GM12878 (cell line): Measurements from ENCODE around the gene COL1A1. TPM values are rescaled to one million over a fixed set of nuclear protein-coding genes. Genes with fewer than 3 reads are reported as not detected.
A peak's percentile ranks its signal among the peaks of the same experiment; 100 is the strongest.

Experiments used
- BACH1 ChIP-seq: fragments of 450-650 bp; IDR thresholded peaks from 2 replicates; pipeline ENCODE4 v1.6.1; 2017; ENCODE audit warnings: mild to moderate bottlenecking, borderline replicate concordance
- CHD1 ChIP-seq: IDR thresholded peaks from 2 replicates; pipeline ENCODE4 v1.6.1; 2012; ENCODE audit warnings: low read depth, low read length, improper control_type of control experiment
- E4F1 ChIP-seq: fragments of 450-650 bp; IDR thresholded peaks from 2 replicates; pipeline ENCODE4 v1.6.1; 2018; ENCODE audit warnings: borderline replicate concordance, mild to moderate bottlenecking; ENCODE audit not compliant: partially characterized antibody
- ETV6 ChIP-seq, 2 experiments: fragments of 450-650 bp in 1 of 2; IDR thresholded peaks in 1 of 2; conservative IDR thresholded peaks in 1 of 2; 2 replicates each; pipeline ENCODE4 v1.6.1; 2014; ENCODE audit warnings: antibody characterized with exemption in 1 of 2, borderline replicate concordance in 1 of 2, low read depth in 1 of 2, mild to moderate bottlenecking in 1 of 2, moderate library complexity in 1 of 2
- GATAD2B ChIP-seq: fragments of 450-650 bp; conservative IDR thresholded peaks from 2 replicates; pipeline ENCODE4 v1.6.1; 2017; ENCODE audit warnings: low read depth, mild to moderate bottlenecking, moderate library complexity
- JUND ChIP-seq: IDR thresholded peaks from 2 replicates; pipeline ENCODE4 v1.6.1; 2012; ENCODE audit warnings: low read depth, mild to moderate bottlenecking, low read length, improper control_type of control experiment, moderate library complexity
- KAT2A ChIP-seq: conservative IDR thresholded peaks from 2 replicates; pipeline ENCODE4 v1.6.1; 2011; ENCODE audit warnings: low read depth, low read length; ENCODE audit not compliant: control insufficient read depth
- LARP7 ChIP-seq: fragments of 450-650 bp; IDR thresholded peaks from 2 replicates; pipeline ENCODE4 v1.6.1; 2017; ENCODE audit warnings: mild to moderate bottlenecking
- MEF2B ChIP-seq: fragments of 450-650 bp; IDR thresholded peaks from 2 replicates; pipeline ENCODE4 v1.6.1; 2018; ENCODE audit warnings: mild to moderate bottlenecking, moderate library complexity; ENCODE audit not compliant: partially characterized antibody, poor library complexity, severe bottlenecking
- MXI1 ChIP-seq: fragments of 150-350 bp; IDR thresholded peaks from 2 replicates; pipeline ENCODE4 v1.6.1; 2011; ENCODE audit warnings: low read depth, mild to moderate bottlenecking, inconsistent platforms, low read length, improper control_type of control experiment
- MYB ChIP-seq: fragments of 150-350 bp; IDR thresholded peaks from 2 replicates; pipeline ENCODE4 v1.6.1; 2014; ENCODE audit warnings: mild to moderate bottlenecking, low read depth, low read length, borderline replicate concordance
- NR2C2 ChIP-seq: IDR thresholded peaks from 2 replicates; pipeline ENCODE4 v1.6.1; 2011; ENCODE audit warnings: borderline replicate concordance, low read depth; ENCODE audit not compliant: control insufficient read depth, insufficient read length
- RCOR1 ChIP-seq: conservative IDR thresholded peaks from 2 replicates; pipeline ENCODE4 v1.6.1; 2012; ENCODE audit warnings: low read depth, low read length, improper control_type of control experiment
- RUNX3 ChIP-seq: IDR thresholded peaks from 2 replicates; pipeline ENCODE4 v1.6.1; 2012; ENCODE audit warnings: low read length, inconsistent platforms
- SIX5 ChIP-seq: IDR thresholded peaks from 2 replicates; pipeline ENCODE4 v1.6.1; 2011; ENCODE audit warnings: mild to moderate bottlenecking, low read depth, low read length, moderate library complexity; ENCODE audit not compliant: severe bottlenecking
- SREBF1 ChIP-seq: IDR thresholded peaks from 2 replicates; pipeline ENCODE4 v1.6.1; 2012; ENCODE audit warnings: mild to moderate bottlenecking, low read length
- USF1 ChIP-seq: IDR thresholded peaks from 2 replicates; pipeline ENCODE4 v1.6.1; 2011; ENCODE audit warnings: borderline replicate concordance, low read depth, mild to moderate bottlenecking, moderate library complexity, mixed read lengths, low read length; ENCODE audit not compliant: insufficient read depth; ENCODE audit errors: extremely low read length
- USF2 ChIP-seq: IDR thresholded peaks from 2 replicates; pipeline ENCODE4 v1.6.1; 2011; ENCODE audit warnings: low read depth, low read length, improper control_type of control experiment, borderline replicate concordance
- ZBED1 ChIP-seq: IDR thresholded peaks from 2 replicates; pipeline ENCODE4 v1.6.1; 2016; ENCODE audit warnings: borderline replicate concordance
- ZNF687 ChIP-seq: fragments of 450-650 bp; IDR thresholded peaks from 2 replicates; pipeline ENCODE4 v1.6.1; 2017; ENCODE audit warnings: mild to moderate bottlenecking, moderate library complexity
- polyA plus RNA-seq, 11 experiments: library from polyadenylated mRNA; depleted of rRNA in 4 of 11; unstranded in 6 of 11; stranded (reverse) in 5 of 11; fragments of >200 nt; fragmentation: Nextera tagmentation in 4 of 11; fragmentation: Illumina TruSeq in 1 of 11; extraction: Ambion mirVana in 4 of 11; extraction: Trizol in 1 of 11; gene quantifications; 1 replicate in 1 of 11; 2 replicates in 10 of 11; pipeline versions ENCODE4 v1.2.1 to v1.2.3, GENCODE V29; 2011 to 2016; ENCODE audit warnings: inconsistent platforms in 2 of 11, missing spikeins in 2 of 11, low read depth in 1 of 11
- total RNA-seq, 4 experiments: library from RNA; depleted of rRNA in 3 of 4; stranded (reverse); fragments of >200 nt in 3 of 4; fragmentation: Illumina TruSeq in 1 of 4; extraction: Trizol in 1 of 4; gene quantifications; 2 replicates each; pipeline versions ENCODE4 v1.2.1 to v1.2.3, GENCODE V29; 2013 to 2021

The COL1A1 gene
- total and polyA plus RNA-seq, 10 of the 15 experiments (the other 5 are each of a cell fraction or from before 2014, with no cell fraction given), result 0.18 to 7.7 (median 2.3) TPM

GRCh38 chr17:50161023-50161910, 40.2 kb downstream of the COL1A1 start (continued):
- TF ChIP-seq JUND, result no peak
- no peak for TF ChIP-seq CHD1
- TF ChIP-seq RUNX3, result no peak; the same call in none of the 2 replicates
- TF ChIP-seq NR2C2, result no peak
- TF ChIP-seq ZNF687, result 0 out of 2 replicates have a peak, but pooled peaks have one; percentile 43
- no peak for TF ChIP-seq ZBED1
- TF ChIP-seq USF1, result no peak
- TF ChIP-seq E4F1, result no peak
- no peak for TF ChIP-seq KAT2A
- TF ChIP-seq MEF2B, result no peak
- TF ChIP-seq BACH1, result no peak
- TF ChIP-seq USF2, result no peak
- TF ChIP-seq MXI1, result no peak
- 0 out of 2 replicates have a peak, but pooled peaks have one; percentile 31 for TF ChIP-seq MYB
- TF ChIP-seq RCOR1, result 0 out of 2 replicates have a peak, but pooled peaks have one; percentile 42
- no peak for TF ChIP-seq SIX5
- no peak for TF ChIP-seq ETV6 (conservative IDR thresholded peaks at IDR 0.05 in 1 of 2, IDR thresholded peaks at IDR 0.05 in 1 of 2; ENCODE audit: borderline replicate concordance in 1 of 2, low read depth in 1 of 2)
- TF ChIP-seq GATAD2B, result 0 out of 2 replicates have a peak, but pooled peaks have one; percentile 32
- no peak for TF ChIP-seq SREBF1
- peak; percentile 48; the same call in 1 of the 2 replicates for TF ChIP-seq LARP7
